Stimulated activated CD4-positive, alpha-beta T cell treated with anti-CD3 and anti-CD28 coated beads, Interleukin-15, amount 100 ng/mL, for 1 hour (primary cell): ENCODE measurements around the gene SRBD1.

Source experiments
- DNase-seq, 2 donors: peaks; one replicate each; pipeline ENCODE4 v3.0.0-alpha.2; 2020; ENCODE audit warnings: low read depth in 1 of 2, low spot score in 1 of 2

Gene SRBD1

GRCh38 chr2:45554073-45554741 is 56.9 kb downstream of the SRBD1 start:
- DNase-seq, result no peak

GRCh38 chr2:45551862-45552261 is 59.2 kb downstream of the SRBD1 start:
- no peak for DNase-seq

- DNase-seq, result no peak
Measured at GRCh38 chr2:45545943-45546342, 65.1 kb downstream of the SRBD1 start.

- DNase-seq, result no peak
Measured at GRCh38 chr2:45543257-45543656, 67.8 kb downstream of the SRBD1 start.

GRCh38 chr2:45542013-45542412 is 69.1 kb downstream of the SRBD1 start:
- no peak for DNase-seq

GRCh38 chr2:45541450-45541849 is 69.6 kb downstream of the SRBD1 start:
- DNase-seq, result no peak

GRCh38 chr2:45540942-45541341 is 70.1 kb downstream of the SRBD1 start:
- DNase-seq, result no peak

- no peak for DNase-seq
Measured at GRCh38 chr2:45533771-45534170, 77.3 kb downstream of the SRBD1 start.

- no peak for DNase-seq
Measured at GRCh38 chr2:45532181-45532580, 78.9 kb downstream of the SRBD1 start.

GRCh38 chr2:45524016-45524415 is 87.1 kb downstream of the SRBD1 start:
- no peak for DNase-seq

GRCh38 chr2:45518546-45518945 is 92.5 kb downstream of the SRBD1 start:
- DNase-seq, result no peak

- no peak for DNase-seq
Measured at GRCh38 chr2:45510701-45511420, 100.2 kb downstream of the SRBD1 start.

GRCh38 chr2:45506756-45507155 is 104.3 kb downstream of the SRBD1 start:
- DNase-seq, result no peak

GRCh38 chr2:45505138-45505537 is 105.9 kb downstream of the SRBD1 start:
- DNase-seq, result no peak

GRCh38 chr2:45498661-45499550 is 112.2 kb downstream of the SRBD1 start:
- no peak for DNase-seq

GRCh38 chr2:45497355-45497754 is 113.7 kb downstream of the SRBD1 start:
- DNase-seq, result no peak

- DNase-seq, result no peak
Measured at GRCh38 chr2:45496869-45497268, 114.2 kb downstream of the SRBD1 start.

- DNase-seq, result no peak
Measured at GRCh38 chr2:45494978-45495293, 116.1 kb downstream of the SRBD1 start.

- no peak for DNase-seq
Measured at GRCh38 chr2:45494275-45494977, 116.6 kb downstream of the SRBD1 start.

GRCh38 chr2:45484965-45485364 is 126.1 kb downstream of the SRBD1 start:
- DNase-seq, result no peak

- no peak for DNase-seq
Measured at GRCh38 chr2:45483997-45484396, 127.1 kb downstream of the SRBD1 start.
